Activated B cell treated with CpG ODN at 0.5 μM for 24 hours (primary cell): ENCODE measurements around the gene AACS. TPM values are rescaled to one million over a fixed set of nuclear protein-coding genes. Genes with fewer than 3 reads are reported as not detected.

ENCODE experiments used
- ATAC-seq: fragments of 200-7000 bp; cut with Tn5 transposase; one replicate; pipeline ENCODE4 v1.10.0; 2021; ENCODE audit warnings: low read depth, mild to moderate bottlenecking, moderate library complexity
- CTCF ChIA-PET: fragments of 350-600 bp; sonication (Branson Sonifier 250); formaldehyde crosslinking; loops from one replicate; lab custom pipeline; 2021; ENCODE audit warnings: antibody characterized with exemption; lab: Charles Lee
- POLR2A ChIA-PET: fragments of 350-600 bp; sonication (Branson Sonifier 250); formaldehyde crosslinking; loops from one replicate; lab custom pipeline; 2021; ENCODE audit warnings: antibody characterized with exemption; lab: Charles Lee
- DNase-seq: peaks from one replicate; pipeline ENCODE4 v3.0.0; 2022
- H3K27ac Mint-ChIP-seq: one replicate; pipeline ENCODE4 v1.8.0; 2020; ENCODE audit warnings: mixed read lengths
- H3K27me3 Mint-ChIP-seq: one replicate; pipeline ENCODE4 v1.8.0; 2021; ENCODE audit warnings: mixed read lengths
- H3K36me3 Mint-ChIP-seq: one replicate; pipeline ENCODE4 v1.8.0; 2021; ENCODE audit warnings: low read depth, mixed read lengths
- H3K4me1 Mint-ChIP-seq: one replicate; pipeline ENCODE4 v1.8.0; 2021; ENCODE audit warnings: mixed read lengths
- H3K4me3 Mint-ChIP-seq: one replicate; pipeline ENCODE4 v1.8.0; 2020; ENCODE audit warnings: mild to moderate bottlenecking, mixed read lengths
- H3K9me3 Mint-ChIP-seq: one replicate; pipeline ENCODE4 v1.8.0; 2020; ENCODE audit warnings: mixed read lengths
- intact Hi-C: fragments of 100-400 bp; cut with micrococcal nuclease; formaldehyde crosslinking; loops from one replicate; pipeline ENCODE4 v1.15.1; 2024
- total RNA-seq: library from RNA; stranded (reverse); gene quantifications from 2 replicates; pipeline ENCODE4 v1.2.3, GENCODE V29; 2022
- TF ChIP-seq, protein P1 (sequence below): fragments of 200-600 bp; IDR thresholded peaks from one replicate; pipeline ENCODE4 v1.8.0; 2022; ENCODE audit warnings: antibody characterized with exemption, mild to moderate bottlenecking

The AACS gene
- total RNA-seq, 1 donor from 2014 or later: 18.7 TPM

DNA sequence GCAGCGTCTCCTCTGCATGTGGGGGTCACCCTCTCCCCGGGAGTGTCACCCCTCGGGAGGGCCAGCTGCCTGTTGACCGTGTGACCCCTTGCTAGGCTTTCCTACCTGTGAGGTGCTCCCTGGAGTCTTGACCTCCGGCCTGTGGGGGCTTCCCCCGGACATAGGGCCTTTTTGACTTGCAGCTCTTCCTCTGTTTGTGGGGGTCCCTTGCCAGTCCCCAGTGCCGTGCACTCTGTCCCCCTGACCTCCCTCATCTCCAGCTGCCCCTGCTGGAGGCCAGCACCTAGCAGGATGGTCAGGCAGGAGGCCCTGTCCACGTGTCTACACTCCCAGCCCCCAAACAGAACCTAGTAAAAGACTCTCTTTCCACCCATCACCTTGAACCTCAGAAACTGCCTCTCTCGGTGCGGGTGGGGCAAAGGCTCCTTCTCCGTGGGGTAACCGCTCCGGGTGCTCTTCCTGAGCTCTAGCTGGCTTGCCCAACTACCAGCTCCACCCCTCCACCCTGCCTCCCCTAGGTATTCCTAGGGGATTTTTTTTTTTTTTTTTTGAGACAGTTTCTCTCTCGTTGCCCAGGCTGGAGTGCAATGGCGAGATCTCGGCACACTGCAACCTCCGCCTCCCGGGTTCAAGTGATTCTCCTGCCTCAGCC, 810 bp downstream of the AACS start:
- CTCF ChIA-PET: no interaction called here
- no peaks in the 10 kb centered on the region for H3K9me3 Mint-ChIP-seq

DNA sequence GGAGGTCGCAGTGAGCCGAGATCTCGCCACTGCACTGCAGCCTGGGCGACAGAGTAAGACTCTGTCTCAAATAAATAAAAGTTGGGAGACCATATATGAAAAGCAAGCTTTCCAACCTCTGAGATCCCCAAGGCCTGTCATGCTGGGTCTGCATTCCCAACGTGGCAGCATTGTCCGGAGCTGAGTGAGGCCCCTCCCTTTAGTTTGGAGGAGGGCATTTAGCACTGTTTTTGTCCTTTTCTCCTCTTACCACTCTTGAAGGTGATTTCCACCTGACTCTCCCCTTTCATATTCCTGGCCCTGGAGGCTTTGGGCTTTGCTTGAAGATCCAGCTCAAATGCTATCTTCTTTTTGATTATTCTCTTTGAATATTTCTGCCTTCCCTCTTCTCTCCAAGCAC, 3.2 kb downstream of the AACS start:
- intact Hi-C loops: no loop called here
- no peak overlapping the region for H3K4me3 Mint-ChIP-seq
- no peaks in the 10 kb centered on the region for H3K36me3 Mint-ChIP-seq
- TF ChIP-seq, protein P1, sequence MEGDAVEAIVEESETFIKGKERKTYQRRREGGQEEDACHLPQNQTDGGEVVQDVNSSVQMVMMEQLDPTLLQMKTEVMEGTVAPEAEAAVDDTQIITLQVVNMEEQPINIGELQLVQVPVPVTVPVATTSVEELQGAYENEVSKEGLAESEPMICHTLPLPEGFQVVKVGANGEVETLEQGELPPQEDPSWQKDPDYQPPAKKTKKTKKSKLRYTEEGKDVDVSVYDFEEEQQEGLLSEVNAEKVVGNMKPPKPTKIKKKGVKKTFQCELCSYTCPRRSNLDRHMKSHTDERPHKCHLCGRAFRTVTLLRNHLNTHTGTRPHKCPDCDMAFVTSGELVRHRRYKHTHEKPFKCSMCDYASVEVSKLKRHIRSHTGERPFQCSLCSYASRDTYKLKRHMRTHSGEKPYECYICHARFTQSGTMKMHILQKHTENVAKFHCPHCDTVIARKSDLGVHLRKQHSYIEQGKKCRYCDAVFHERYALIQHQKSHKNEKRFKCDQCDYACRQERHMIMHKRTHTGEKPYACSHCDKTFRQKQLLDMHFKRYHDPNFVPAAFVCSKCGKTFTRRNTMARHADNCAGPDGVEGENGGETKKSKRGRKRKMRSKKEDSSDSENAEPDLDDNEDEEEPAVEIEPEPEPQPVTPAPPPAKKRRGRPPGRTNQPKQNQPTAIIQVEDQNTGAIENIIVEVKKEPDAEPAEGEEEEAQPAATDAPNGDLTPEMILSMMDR: no peak
- H3K27ac Mint-ChIP-seq: no peak overlapping the region
- ATAC-seq (no peak), DNase-seq (no peak)
- no peaks in the 10 kb centered on the region for H3K9me3 Mint-ChIP-seq
- H3K4me1 Mint-ChIP-seq: peaks cover 14% of the 10 kb centered on the region
- ChIA-PET POLR2A (interaction anchor here (0.6 kb wide), 1 partner anchor 48 kb away, joined by 3 read pairs; no protein-coding TSS in a partner anchor), CTCF (no interaction called here)
- H3K27me3 Mint-ChIP-seq: no peaks in the 10 kb centered on the region

More for the DNA sequence above, 810 bp downstream of the AACS start:
- Mint-ChIP-seq H3K4me1 (peaks cover 14% of the 10 kb centered on the region), H3K4me3 (peak overlapping the region; percentile 81), H3K27ac (no peak overlapping the region), H3K27me3 (no peaks in the 10 kb centered on the region), H3K36me3 (no peaks in the 10 kb centered on the region)
- POLR2A ChIA-PET: interaction anchor here (3.8 kb wide), 1 partner anchor 17 kb away, joined by 20 read pairs; no protein-coding TSS in a partner anchor
- DNase-seq (no peak), ATAC-seq (no peak)
- intact Hi-C loops: loop anchor here (1.0 kb wide), 3 partner anchors 17 to 77 kb away; partner anchors contain the start of genes BRI3BP and DHX37
- TF ChIP-seq, protein P1: no peak

DNA sequence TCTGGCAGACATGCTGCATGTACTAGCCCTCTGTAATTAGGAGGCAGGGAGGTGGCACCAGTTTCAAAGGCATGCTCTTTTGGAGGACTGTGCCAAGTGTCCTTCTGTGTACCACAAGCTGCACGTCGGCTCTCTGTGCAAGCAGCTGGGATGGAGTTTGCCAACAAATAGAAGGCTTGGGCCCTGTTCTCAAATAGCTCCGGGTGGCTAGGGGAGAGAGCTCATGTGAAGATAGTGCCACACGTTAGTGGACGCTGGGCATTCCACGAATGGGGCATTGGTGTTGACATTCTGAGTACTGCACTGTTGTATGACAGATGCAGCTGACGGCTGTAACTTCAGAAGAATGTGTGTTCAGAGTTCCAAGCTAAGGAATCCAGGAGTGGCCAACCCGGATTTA, 4.4 kb downstream of the AACS start:
- ChIA-PET POLR2A (interaction anchor here (1.7 kb wide), 1 partner anchor 20 kb away, joined by 4 read pairs; no protein-coding TSS in a partner anchor), CTCF (no interaction called here)
- Mint-ChIP-seq H3K9me3 (no peaks in the 10 kb centered on the region), H3K27me3 (no peaks in the 10 kb centered on the region), H3K4me1 (peaks cover 11% of the 10 kb centered on the region), H3K27ac (no peak overlapping the region), H3K36me3 (no peaks in the 10 kb centered on the region), H3K4me3 (no peak overlapping the region)
- DNase-seq: no peak
- intact Hi-C loops: no loop called here
- TF ChIP-seq, protein P1: no peak
- ATAC-seq: no peak

- DNase-seq (no peak), ATAC-seq (no peak)
- H3K4me3 Mint-ChIP-seq: no peak overlapping the region
Observed at GRCh38 chr12:125070112-125070511, 4.9 kb downstream of the AACS start.

More at GRCh38 chr12:125070112-125070511, 4.9 kb downstream of the AACS start:
- no peak overlapping the region for H3K27ac Mint-ChIP-seq
- TF ChIP-seq, protein P1: no peak
- intact Hi-C loops: no loop called here
- POLR2A ChIA-PET: interaction anchor here (1.7 kb wide), 1 partner anchor 21 kb away, joined by 4 read pairs; no protein-coding TSS in a partner anchor
- CTCF ChIA-PET: no interaction called here
- H3K36me3 Mint-ChIP-seq: no peaks in the 10 kb centered on the region
- H3K27me3 Mint-ChIP-seq: no peaks in the 10 kb centered on the region
- peaks cover 9% of the 10 kb centered on the region for H3K4me1 Mint-ChIP-seq
- H3K9me3 Mint-ChIP-seq: no peaks in the 10 kb centered on the region
